Measurements from ENCODE around the gene KRT86.
A peak's percentile ranks its signal among the peaks of the same experiment; 100 is the strongest.

The KRT86 gene

DNA sequence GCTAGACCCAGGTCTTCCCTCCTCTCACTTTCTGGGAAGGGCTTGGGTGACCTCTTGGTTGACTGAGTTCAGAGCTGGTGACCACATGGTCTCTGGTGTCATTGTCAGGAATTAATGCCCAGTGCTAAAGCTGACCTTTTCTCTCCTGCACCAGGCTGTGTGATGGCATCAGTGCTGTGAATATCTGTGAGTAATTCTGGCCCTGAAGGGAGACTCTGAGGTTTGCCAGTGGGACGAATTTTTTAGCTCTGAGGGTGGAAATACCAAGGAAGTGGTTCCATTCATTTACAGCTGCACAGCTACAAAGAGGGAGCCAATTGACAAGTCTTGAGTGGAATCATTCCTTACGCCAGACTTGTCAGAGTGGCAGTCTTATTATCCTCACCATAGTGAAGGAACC lies 6.2 kb upstream of the KRT86 start:
- Mint-ChIP-seq H3K9me3 (no peaks in the 10 kb centered on the region), H3K4me3 (no peak overlapping the region), H3K4me1 (no peaks in the 10 kb centered on the region), H3K36me3 (no peaks in the 10 kb centered on the region), H3K27ac (no peak overlapping the region)
- ATAC-seq (no peak), DNase-seq (ENCODE audit: low spot score in 2 of 2) (no peak)

DNA sequence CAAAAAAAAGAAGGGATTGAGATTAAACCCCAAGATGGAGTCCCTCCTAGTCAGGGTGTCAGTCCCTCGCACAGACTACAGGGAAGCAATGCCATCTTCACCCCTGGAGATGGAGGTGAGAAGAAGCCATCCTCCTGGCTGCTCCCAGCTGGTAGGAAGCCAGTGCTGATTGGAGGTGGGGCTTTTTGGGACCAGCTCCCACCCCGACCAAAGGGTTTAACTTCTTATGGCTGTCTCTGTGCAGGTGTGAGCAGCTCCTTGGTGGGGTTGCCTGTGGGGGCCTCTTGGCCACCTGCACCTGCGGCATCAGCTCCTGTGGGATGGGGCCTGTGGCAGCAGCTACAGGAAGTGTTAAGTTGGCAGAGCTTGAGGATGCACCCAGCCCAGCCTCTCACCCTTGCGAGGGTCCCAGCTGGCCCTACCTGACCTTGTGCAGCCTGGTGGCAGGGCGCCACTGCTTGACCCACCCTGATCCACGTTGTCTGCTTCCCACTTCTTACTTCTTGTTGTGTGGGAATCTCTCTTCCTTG lies 3.8 kb upstream of the KRT86 start:
- H3K9me3 Mint-ChIP-seq = no peaks in the 10 kb centered on the region
- H3K4me3 Mint-ChIP-seq = no peak overlapping the region
- DNase-seq (ENCODE audit: low spot score in 2 of 2) = no peak
- H3K4me1 Mint-ChIP-seq = no peaks in the 10 kb centered on the region
- no peak overlapping the region for H3K27ac Mint-ChIP-seq
- no peaks in the 10 kb centered on the region for H3K36me3 Mint-ChIP-seq
- ATAC-seq = peak; percentile 11

DNA sequence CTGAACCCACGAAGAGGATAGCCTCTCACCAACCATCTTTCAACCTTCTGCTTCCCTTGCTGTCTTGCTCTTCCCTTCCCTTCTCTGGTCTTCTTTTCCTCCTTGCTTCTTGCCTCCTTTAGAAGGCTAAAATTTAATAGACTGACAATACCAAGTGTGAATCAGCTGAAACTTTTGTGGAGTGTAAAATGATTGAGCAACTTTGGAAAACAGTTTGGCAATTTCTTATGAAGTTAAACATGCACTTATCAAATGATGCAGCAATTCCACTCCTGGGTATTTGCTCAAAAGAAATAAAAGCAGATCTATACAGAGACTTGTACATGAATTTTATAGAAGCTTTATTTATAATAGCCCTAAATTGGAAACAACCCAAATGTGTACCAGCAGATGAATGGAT lies 3.3 kb upstream of the KRT86 start:
- no peaks in the 10 kb centered on the region for H3K36me3 Mint-ChIP-seq
- no peak overlapping the region for H3K27ac Mint-ChIP-seq
- no peak overlapping the region for H3K4me3 Mint-ChIP-seq
- no peak for DNase-seq (ENCODE audit: low spot score in 2 of 2)
- ATAC-seq = no peak
- H3K4me1 Mint-ChIP-seq = no peaks in the 10 kb centered on the region
- H3K9me3 Mint-ChIP-seq = no peaks in the 10 kb centered on the region

DNA sequence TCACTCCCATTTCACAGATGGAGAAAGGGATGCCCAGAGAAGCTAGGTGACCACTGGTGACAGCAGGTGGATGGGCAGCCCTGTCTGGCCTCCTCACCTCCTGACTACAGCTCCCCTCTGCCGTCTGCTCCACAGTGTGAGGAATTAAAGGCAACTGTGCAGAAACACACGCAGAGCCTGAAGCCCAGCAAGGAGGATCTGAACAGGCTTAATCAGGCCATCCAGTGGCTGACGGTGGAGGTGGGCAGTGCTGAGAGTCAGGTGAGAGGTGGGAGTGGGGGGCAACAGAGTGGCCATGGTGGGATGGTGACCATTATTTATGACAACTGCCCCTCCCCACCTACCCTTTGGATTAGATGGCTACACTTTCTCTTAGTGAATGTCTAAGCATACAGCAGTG lies 1.2 kb downstream of the KRT86 start:
- Mint-ChIP-seq H3K4me1 (peaks cover 10% of the 10 kb centered on the region), H3K9me3 (no peaks in the 10 kb centered on the region), H3K36me3 (no peaks in the 10 kb centered on the region), H3K4me3 (no peak overlapping the region), H3K27ac (no peak overlapping the region)
- DNase-seq (ENCODE audit: low spot score in 2 of 2) (no peak), ATAC-seq (no peak)

DNA sequence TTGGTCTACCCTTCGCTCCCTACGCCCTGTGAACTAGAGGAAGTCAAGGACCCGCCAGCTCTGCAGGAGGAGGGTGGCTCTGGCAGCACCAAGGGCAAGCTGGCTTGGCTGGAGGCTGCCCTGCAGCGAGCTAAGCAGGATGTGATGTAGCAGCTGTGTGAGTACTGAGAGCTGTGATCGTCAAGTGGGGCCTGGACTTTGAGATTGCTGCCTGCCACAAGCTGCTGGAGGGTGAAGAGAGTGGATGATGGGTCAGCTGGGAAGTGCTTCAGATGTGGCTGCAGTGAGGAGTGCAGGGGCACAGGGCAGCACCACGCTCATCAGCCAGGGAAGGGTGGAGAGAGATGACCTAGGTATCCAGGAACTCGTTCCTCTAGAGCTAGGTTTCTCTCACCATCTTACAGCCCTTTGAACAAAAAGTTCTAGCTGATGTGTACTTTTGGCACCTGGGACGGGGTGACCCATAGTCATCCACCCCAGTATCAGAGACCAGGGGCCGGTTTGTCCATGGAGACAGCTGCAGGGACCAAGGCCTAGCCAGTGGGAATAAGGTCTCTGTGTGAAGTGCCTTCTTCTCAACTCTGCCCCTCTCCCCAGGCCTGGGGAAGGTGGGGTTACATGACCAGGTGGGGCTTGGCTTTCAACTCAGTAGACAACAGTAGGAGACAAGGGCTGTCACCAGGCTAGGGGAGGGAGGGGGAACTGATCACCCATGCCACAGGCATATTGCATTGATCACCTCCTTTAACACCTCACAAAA lies 3.2 kb downstream of the KRT86 start:
- H3K36me3 Mint-ChIP-seq = no peaks in the 10 kb centered on the region
- H3K4me3 Mint-ChIP-seq = no peak overlapping the region
- ATAC-seq (no peak), DNase-seq (ENCODE audit: low spot score in 2 of 2) (no peak)
- H3K27ac Mint-ChIP-seq = no peak overlapping the region
- peaks cover 10% of the 10 kb centered on the region for H3K4me1 Mint-ChIP-seq
- no peaks in the 10 kb centered on the region for H3K9me3 Mint-ChIP-seq

DNA sequence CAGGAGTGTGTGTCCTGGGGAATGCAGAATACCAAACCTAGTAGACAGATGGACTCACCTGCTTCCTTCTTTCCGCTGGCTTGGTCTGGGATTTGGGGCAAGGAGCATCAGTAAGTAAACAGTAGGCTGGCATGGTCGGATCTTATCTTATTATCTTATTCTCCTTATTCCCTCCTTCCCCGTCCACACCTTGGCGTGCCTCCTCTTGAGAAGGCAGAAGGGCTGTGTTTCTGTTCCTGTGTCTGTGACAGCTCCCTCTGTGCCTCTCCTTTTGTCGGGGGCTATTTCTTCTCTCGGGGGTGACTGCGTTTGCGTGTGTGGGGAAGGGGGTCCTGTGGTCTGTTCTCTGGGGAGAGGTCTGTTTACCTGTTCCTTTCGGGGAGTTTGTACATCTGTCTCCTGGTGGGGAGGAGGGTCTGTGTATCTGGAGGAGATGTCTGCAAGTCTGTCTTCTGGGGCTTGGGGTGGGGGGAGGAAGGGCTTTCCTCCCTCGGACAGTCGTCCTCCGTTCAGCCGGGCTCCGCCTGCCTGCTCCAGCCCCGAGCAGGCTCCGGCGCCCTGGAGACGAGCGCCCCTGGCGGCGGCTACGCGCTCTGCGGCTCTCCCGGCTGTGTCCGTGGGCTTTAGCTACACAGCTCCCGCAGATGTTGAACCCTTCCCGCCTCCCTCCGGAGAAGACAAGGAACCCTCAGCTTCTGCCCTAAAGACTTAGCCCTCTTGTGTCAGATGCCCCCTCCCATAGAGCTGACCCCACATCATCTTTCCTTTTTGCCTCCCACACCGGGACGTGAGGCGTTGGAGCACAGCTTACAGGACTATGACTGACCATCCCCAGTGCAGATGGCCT lies 4.4 kb downstream of the KRT86 start:
- ATAC-seq (peak; percentile 89), DNase-seq (ENCODE audit: low spot score in 2 of 2) (peak; percentile 84 to 87)
- H3K4me3 Mint-ChIP-seq = no peak overlapping the region
- no peaks in the 10 kb centered on the region for H3K36me3 Mint-ChIP-seq
- H3K4me1 Mint-ChIP-seq = peaks cover 10% of the 10 kb centered on the region
- no peak overlapping the region for H3K27ac Mint-ChIP-seq
- H3K9me3 Mint-ChIP-seq = no peaks in the 10 kb centered on the region

DNA sequence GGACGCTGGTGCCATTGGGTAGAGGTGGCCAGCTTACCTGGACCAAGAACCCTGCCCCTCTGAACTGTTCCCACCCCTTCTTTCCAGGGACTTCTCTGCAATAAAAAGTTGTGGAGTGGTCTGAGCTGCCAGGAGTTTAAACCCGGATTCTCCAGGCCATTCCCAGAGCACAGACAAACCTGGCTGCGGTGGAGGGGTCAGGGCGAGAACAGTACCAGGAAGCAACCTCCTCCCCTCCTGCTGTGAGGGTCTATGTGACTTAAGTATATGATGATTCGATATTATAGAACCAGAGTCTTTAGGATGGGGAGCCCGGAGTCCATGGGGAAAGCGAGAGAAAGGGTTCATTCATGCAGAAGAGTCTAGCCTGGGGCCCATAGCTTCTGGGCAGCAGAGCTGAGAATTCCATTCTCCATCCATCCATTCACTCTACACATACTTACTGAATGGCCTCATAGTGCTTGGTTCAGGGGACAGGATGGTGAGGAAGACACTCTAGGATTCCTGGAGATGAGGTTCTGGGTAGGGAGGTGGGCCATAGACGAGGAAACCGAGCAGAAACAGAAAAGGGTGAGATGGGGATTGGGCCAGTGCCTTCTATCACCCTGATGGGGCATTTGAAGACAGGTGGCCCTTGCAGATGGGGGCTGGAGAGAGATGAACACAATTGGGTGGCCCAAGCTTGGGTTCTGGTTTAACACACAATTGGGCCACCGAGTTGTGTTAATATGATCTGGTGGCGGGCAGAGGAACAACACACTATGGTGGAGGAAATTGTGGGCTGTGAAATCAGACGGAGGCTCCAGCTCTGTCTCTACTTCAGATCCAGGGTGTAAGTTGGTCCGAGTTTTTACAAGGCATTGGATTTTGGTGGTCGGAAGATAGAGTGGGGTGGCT lies 5.2 kb downstream of the KRT86 start:
- Mint-ChIP-seq H3K4me3 (no peak overlapping the region), H3K4me1 (peaks cover 10% of the 10 kb centered on the region), H3K27ac (no peak overlapping the region), H3K36me3 (no peaks in the 10 kb centered on the region), H3K9me3 (no peaks in the 10 kb centered on the region)
- no peak for DNase-seq (ENCODE audit: low spot score in 2 of 2)
- ATAC-seq = no peak

DNA sequence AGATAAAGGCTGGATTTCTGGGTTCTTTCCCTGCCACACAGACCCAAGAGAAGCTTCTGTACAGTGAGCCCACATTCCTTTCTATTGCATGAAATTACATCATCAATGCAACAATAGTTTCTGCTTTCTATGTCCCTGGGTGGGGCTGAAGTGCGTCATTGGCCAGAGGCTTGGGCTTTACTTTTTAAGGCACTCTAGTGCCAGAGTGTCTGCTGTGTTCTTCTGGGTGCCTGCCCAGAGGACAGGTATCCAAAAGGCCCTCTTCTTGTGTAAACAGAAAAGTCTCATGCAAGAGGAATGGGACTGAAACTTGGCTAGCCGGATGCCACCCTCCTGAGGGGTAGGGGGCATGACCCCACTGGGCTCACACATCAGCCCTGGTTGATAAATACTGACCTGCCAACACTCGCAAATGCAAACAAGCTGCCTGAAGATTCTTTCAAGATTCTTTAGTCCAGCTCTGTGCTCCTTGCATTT lies 5.9 kb downstream of the KRT86 start:
- no peak for DNase-seq (ENCODE audit: low spot score in 2 of 2)
- Mint-ChIP-seq H3K4me3 (no peak overlapping the region), H3K4me1 (peaks cover 10% of the 10 kb centered on the region), H3K36me3 (no peaks in the 10 kb centered on the region), H3K9me3 (no peaks in the 10 kb centered on the region), H3K27ac (no peak overlapping the region)
- no peak for ATAC-seq

DNA sequence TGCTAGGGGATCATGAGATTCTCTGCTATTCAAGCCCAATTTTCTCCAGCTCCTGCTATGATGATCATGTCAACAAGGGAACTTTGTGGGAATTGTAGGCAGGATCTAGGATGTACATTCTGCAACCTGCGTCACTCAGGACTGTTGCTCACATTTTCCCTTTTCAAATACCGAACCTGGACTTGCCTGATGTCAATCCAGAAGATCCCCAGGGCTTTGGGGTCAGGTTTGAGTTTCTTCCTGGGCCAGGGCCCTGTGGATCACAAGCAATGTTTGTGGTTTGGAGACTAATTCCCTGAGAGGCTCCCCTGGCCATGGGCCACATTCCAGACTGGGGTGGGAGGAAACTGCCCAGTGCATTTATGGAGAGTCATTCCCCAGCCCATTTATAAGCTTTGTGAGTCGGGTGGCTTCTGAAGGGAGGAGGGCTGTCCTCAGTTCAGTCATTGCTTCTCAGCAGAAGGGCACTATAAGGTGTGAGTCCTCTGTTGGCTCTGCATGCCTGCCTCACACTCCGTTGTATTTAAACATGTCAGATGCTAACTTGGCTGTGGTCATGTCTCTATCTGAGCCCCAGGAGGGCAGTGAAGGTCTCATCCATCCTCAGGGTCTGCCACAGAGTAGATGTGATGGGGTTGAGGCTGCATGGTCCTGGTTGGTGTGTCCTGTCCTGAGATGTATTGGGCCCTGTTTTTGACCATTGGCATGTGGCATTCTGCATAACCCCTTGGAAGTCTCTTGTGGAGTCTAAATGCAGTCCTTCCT lies 6.5 kb downstream of the KRT86 start:
- Mint-ChIP-seq H3K4me3 (no peak overlapping the region), H3K9me3 (no peaks in the 10 kb centered on the region), H3K4me1 (peaks cover 10% of the 10 kb centered on the region), H3K27ac (no peak overlapping the region), H3K36me3 (no peaks in the 10 kb centered on the region)
- DNase-seq (ENCODE audit: low spot score in 2 of 2) (no peak), ATAC-seq (no peak)

DNA sequence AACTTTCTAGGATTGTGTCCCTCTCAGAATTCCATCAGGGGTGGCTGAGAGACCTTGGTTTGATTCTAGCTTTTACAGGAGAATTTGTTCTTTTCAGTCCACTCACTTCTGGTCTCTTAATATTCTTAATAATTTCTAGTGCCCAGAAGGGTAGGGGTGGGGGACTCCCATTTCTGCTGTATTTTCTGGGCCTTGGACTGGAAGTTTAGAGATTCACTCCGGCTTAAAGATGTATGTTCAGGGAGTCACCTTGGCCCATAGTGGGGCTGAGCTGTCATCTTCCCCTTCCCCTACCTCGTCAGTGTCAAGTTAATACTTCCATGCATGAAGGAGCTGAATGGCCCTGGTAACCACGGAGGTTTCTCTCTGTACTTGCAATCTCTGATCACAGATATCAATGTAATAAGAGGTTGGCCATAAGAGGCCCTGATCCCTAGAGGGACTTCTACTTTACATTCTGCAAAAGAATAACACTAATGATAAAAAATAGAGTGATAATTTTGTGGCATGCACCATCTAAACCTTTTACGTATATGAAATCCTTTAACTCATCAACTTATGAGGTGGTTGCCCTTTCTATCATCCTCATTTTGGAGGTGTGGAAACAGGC lies 10.2 kb downstream of the KRT86 start:
- DNase-seq (ENCODE audit: low spot score in 2 of 2) (no peak), ATAC-seq (no peak)
- no peaks in the 10 kb centered on the region for H3K9me3 Mint-ChIP-seq
- no peaks in the 10 kb centered on the region for H3K36me3 Mint-ChIP-seq
- no peak overlapping the region for H3K27ac Mint-ChIP-seq
- no peak overlapping the region for H3K4me3 Mint-ChIP-seq
- H3K4me1 Mint-ChIP-seq = peaks cover 15% of the 10 kb centered on the region

DNA sequence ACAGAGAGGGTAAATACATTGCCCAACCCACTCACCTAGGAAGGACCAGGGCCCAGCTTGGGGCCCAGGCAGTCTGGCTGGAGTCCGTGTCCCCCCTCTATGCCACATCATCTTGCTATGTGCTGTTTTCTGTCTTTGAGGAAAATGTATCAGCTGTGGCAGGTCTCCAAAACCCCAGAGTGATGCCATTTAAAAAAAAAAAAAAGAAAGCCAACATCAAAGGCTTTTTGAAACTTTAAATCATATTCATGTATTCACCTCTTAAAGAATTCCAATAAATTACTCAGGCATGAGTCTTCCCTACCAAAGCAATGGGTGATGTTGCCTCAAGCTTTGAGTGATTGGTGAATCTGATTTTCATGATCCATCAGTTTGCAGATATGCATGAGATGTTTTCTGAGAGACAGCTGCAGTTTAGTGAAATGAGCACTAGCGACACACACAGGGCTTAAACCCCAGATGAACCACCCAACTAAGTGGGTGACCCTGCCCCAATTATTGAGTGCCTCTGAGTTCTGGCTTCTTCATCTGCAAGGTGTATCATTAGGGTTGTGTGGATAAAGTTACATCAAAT lies 10.8 kb downstream of the KRT86 start:
- no peak for DNase-seq (ENCODE audit: low spot score in 2 of 2)
- Mint-ChIP-seq H3K4me3 (no peak overlapping the region), H3K4me1 (peaks cover 15% of the 10 kb centered on the region)

DNA sequence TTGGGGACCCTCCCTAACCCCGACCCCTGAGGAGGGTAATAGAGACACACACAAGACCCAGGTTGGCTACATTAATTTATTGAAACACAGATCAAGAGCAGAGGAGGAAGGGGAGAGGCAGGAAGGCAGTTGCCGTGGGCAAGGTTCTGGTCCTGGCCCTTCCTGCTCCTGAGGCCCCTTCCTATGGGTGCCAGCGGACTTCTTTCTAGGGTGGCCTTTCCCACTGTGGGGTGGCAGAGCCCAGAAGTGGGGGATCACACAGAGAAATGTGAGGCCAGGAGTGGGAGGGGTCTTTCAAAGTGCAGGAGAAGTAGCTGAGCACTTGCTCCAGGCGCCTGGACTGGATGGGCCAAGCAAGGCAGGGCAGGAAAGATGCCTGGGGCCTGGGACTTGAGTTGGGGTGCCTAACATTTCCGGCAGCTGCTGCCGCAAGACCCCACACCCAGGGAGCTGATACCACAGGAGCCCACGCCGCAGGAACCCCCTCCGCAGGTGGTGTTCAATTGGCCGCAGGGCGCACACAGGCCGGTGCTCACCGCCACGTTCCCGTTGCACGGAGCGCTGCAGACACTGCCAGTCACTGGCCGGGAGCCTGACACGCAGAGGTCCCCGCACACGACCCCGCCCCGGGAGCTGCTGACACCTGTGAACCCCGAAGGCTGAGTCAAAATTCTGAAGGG lies 11.5 kb downstream of the KRT86 start:
- ATAC-seq = no peak
- H3K36me3 Mint-ChIP-seq = no peaks in the 10 kb centered on the region
- H3K4me1 Mint-ChIP-seq = peaks cover 15% of the 10 kb centered on the region

More for the DNA sequence above, 10.8 kb downstream of the KRT86 start:
- Mint-ChIP-seq H3K9me3 (no peaks in the 10 kb centered on the region), H3K27ac (no peak overlapping the region), H3K36me3 (no peaks in the 10 kb centered on the region)
- ATAC-seq = no peak

More for the DNA sequence above, 11.5 kb downstream of the KRT86 start:
- no peaks in the 10 kb centered on the region for H3K9me3 Mint-ChIP-seq
- no peak overlapping the region for H3K4me3 Mint-ChIP-seq
- no peak for DNase-seq (ENCODE audit: low spot score in 2 of 2)
- H3K27ac Mint-ChIP-seq = no peak overlapping the region

All from stimulated activated effector memory CD8-positive, alpha-beta T cell treated with anti-CD3 and anti-CD28 coated beads, Interleukin-12 subunit alpha, Interleukin-12 subunit beta, amount 100 ng/mL, for 72 hours (primary cell).